Measurements from ENCODE around the gene PPP1R12A.

The PPP1R12A gene

DNA sequence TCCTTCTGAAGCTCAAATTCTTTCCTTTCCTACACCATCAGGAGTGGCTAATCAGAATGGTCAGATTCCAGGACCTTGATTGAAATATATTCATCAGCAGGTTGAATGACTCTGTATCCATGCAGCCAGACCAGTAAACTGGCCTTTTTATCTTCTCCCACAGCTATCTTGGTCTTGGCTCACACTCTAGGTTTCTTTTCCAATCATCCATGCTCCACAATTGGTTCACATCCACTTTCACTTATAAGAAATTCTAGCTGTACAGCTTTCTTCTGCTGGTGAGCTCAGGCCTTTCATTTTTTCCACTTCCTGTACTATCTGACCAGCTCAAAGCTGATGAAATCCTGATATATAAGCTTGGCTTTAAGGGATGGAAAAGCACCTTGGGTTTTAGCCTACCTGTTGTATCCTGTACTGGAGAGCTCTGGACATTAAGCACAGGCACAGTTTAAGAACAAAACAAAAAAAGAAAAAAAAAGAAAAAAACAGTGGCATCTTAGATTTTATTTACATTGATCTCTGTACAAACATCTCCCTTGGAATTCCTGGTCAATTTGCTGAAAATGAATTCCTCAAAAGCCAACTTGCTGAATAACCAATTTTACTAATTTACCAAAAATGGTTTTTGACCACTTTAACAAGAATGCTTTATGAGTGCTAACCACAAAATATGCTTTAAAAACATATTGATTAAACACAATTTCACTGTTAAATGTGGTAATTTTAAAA lies 152.6 kb downstream of the PPP1R12A start:
- TF ChIP-seq TAF1 (IDR thresholded peaks at IDR 0.05; ENCODE audit: borderline replicate concordance, insufficient read depth, low read length) (no peak), POLR2AphosphoS5 (IDR thresholded peaks at IDR 0.05; ENCODE audit: low read depth, low read length) (no peak), FOXP2 (optimal IDR thresholded peaks at IDR 0.05; ENCODE audit: borderline replicate concordance, extremely low read depth, extremely low read length, insufficient read depth) (no peak), SIN3A (IDR thresholded peaks at IDR 0.05; ENCODE audit: borderline replicate concordance, insufficient read depth, low read length) (no peak)
- TF ChIP-seq, protein P1, sequence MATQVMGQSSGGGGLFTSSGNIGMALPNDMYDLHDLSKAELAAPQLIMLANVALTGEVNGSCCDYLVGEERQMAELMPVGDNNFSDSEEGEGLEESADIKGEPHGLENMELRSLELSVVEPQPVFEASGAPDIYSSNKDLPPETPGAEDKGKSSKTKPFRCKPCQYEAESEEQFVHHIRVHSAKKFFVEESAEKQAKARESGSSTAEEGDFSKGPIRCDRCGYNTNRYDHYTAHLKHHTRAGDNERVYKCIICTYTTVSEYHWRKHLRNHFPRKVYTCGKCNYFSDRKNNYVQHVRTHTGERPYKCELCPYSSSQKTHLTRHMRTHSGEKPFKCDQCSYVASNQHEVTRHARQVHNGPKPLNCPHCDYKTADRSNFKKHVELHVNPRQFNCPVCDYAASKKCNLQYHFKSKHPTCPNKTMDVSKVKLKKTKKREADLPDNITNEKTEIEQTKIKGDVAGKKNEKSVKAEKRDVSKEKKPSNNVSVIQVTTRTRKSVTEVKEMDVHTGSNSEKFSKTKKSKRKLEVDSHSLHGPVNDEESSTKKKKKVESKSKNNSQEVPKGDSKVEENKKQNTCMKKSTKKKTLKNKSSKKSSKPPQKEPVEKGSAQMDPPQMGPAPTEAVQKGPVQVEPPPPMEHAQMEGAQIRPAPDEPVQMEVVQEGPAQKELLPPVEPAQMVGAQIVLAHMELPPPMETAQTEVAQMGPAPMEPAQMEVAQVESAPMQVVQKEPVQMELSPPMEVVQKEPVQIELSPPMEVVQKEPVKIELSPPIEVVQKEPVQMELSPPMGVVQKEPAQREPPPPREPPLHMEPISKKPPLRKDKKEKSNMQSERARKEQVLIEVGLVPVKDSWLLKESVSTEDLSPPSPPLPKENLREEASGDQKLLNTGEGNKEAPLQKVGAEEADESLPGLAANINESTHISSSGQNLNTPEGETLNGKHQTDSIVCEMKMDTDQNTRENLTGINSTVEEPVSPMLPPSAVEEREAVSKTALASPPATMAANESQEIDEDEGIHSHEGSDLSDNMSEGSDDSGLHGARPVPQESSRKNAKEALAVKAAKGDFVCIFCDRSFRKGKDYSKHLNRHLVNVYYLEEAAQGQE (IDR thresholded peaks at IDR 0.05; ENCODE audit: insufficient read depth in 1 of 2, low read depth in 2 of 2, low read length in 2 of 2) = no peak

DNA sequence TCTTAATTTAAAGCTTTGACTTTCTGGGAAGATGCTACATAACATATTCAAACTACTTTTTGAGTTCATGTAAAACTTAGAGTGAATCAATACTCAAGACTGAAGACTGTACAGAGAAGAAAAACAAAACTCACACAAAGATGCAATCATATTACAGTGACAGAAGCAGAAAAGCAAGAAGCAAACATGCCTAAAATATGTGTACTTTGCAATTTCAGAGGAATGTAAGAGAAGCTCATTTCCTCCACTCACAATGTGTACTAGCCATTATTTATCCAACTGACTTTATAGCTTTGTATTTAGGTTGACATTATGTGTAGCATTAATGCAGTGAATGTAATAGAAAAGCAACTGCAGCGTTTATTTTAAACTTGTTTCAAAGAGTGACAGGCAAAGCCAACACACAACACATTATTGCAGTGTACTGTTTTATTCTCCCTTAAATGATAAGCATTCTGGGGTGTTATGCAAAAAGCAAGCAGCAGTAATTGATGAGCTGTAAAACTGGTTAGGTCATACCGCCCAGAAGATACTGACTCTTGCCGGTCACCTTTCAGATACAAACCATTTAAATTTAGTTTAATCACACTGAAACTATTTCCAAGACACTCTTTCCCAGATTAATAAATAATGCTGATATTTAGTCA lies 156.0 kb downstream of the PPP1R12A start:
- TF ChIP-seq TAF1 (IDR thresholded peaks at IDR 0.05; ENCODE audit: borderline replicate concordance, insufficient read depth, low read length) (no peak), SIN3A (IDR thresholded peaks at IDR 0.05; ENCODE audit: borderline replicate concordance, insufficient read depth, low read length) (no peak), FOXP2 (optimal IDR thresholded peaks at IDR 0.05; ENCODE audit: borderline replicate concordance, extremely low read depth, extremely low read length, insufficient read depth) (no peak), POLR2AphosphoS5 (IDR thresholded peaks at IDR 0.05; ENCODE audit: low read depth, low read length) (no peak)
- TF ChIP-seq, protein P1 (IDR thresholded peaks at IDR 0.05; ENCODE audit: insufficient read depth in 1 of 2, low read depth in 2 of 2, low read length in 2 of 2) = no peak

DNA sequence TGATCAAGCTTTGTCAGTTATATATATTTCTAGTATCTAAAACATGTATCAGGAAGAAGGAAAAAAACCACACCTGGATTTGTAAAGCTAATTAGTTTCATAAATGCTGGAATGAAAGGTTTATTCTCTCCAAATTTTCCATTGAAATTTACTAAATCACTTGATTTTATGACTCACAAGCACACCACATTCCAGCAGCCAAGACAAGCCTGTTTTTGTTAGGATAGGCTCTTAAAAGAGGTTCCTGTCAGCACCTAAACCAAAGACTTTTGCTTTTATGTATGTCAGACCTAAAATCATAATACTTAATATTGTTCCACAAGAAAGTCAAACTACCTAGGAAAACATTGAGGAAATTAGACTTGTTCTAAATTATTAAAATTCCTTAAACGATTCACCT lies 158.8 kb downstream of the PPP1R12A start:
- no peak for TF ChIP-seq TAF1 (IDR thresholded peaks at IDR 0.05; ENCODE audit: borderline replicate concordance, insufficient read depth, low read length)
- TF ChIP-seq SIN3A (IDR thresholded peaks at IDR 0.05; ENCODE audit: borderline replicate concordance, insufficient read depth, low read length) = no peak
- TF ChIP-seq POLR2AphosphoS5 (IDR thresholded peaks at IDR 0.05; ENCODE audit: low read depth, low read length) = no peak
- TF ChIP-seq FOXP2 (optimal IDR thresholded peaks at IDR 0.05; ENCODE audit: borderline replicate concordance, extremely low read depth, extremely low read length, insufficient read depth) = no peak
- TF ChIP-seq, protein P1 (IDR thresholded peaks at IDR 0.05; ENCODE audit: insufficient read depth in 1 of 2, low read depth in 2 of 2, low read length in 2 of 2) = no peak

DNA sequence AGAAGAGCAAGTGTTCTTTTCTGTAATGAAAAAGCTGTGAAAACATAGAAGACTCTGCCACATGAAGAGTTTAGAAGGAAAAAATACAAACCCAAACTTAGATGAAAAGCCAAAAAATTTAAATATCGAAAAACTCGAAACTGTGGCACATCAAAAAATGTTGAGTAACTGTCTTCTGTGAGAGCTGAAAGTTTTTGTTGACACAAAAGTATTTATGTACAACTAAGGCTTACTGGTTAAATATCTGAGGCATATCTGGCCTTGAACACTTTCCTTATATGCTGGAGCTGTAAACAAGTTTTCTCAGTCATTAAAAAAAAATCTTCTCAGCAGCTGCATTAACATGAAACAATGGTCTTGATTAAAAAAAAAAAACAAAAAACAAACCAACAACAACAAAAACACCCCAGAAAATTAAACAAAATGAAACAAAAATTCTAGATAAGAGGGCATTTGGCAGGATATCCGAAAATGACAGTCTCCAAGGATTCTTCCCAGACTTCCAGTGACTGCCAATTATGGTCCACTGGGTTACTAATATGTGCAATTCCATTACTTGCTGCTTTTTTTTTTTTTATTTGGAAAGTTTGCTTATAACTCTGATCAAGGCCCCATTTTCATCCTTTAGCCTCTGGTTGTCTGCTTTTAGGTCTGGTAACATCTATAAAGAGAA lies 159.4 kb downstream of the PPP1R12A start:
- no peak for TF ChIP-seq POLR2AphosphoS5 (IDR thresholded peaks at IDR 0.05; ENCODE audit: low read depth, low read length)
- TF ChIP-seq TAF1 (IDR thresholded peaks at IDR 0.05; ENCODE audit: borderline replicate concordance, insufficient read depth, low read length) = no peak
- no peak for TF ChIP-seq SIN3A (IDR thresholded peaks at IDR 0.05; ENCODE audit: borderline replicate concordance, insufficient read depth, low read length)
- TF ChIP-seq FOXP2 (optimal IDR thresholded peaks at IDR 0.05; ENCODE audit: borderline replicate concordance, extremely low read depth, extremely low read length, insufficient read depth) = no peak
- TF ChIP-seq, protein P1 (IDR thresholded peaks at IDR 0.05; ENCODE audit: insufficient read depth in 1 of 2, low read depth in 2 of 2, low read length in 2 of 2) = no peak

All from PFSK-1 (cell line).